T-helper 1 cell treated with Interleukin-12 subunit alpha and Interleukin-12 subunit beta and Interleukin-4 antibody, amounts not matched to agents 30 μg/mL and 1 μg/mL, for 36 hours (primary cell): ENCODE data around the gene EBF4.
"Not testable (repeated sequence)": the region's sequence is repeated elsewhere in the genome, so short reads cannot be mapped to it uniquely, and the experiment has no call there.

Experiments used
- H3K27ac Mint-ChIP-seq: one replicate; pipeline ENCODE4 v1.8.0; 2021; ENCODE audit warnings: mild to moderate bottlenecking, mixed read lengths
- H3K27me3 Mint-ChIP-seq: one replicate; pipeline ENCODE4 v1.8.0; 2021; ENCODE audit warnings: low read depth, mixed read lengths
- H3K36me3 Mint-ChIP-seq: one replicate; pipeline ENCODE4 v1.8.0; 2021; ENCODE audit warnings: low read depth, mixed read lengths
- H3K4me1 Mint-ChIP-seq: one replicate; pipeline ENCODE4 v1.8.0; 2021; ENCODE audit warnings: low read depth, mixed read lengths
- H3K4me3 Mint-ChIP-seq: one replicate; pipeline ENCODE4 v1.8.0; 2021; ENCODE audit warnings: mild to moderate bottlenecking, moderate library complexity, mixed read lengths
- H3K9me3 Mint-ChIP-seq: one replicate; pipeline ENCODE4 v1.8.0; 2021; ENCODE audit warnings: mixed read lengths

The EBF4 gene

GRCh38 chr20:2801286-2801728 is 108.7 kb downstream of the EBF4 start:
- no peaks in the 10 kb centered on the region for H3K9me3 Mint-ChIP-seq
- peak overlapping the region; percentile 15 for H3K27ac Mint-ChIP-seq
- peaks cover 3% of the 10 kb centered on the region for H3K36me3 Mint-ChIP-seq
- peak overlapping the region; percentile 75 for H3K4me3 Mint-ChIP-seq
- peaks cover 76% of the 10 kb centered on the region for H3K27me3 Mint-ChIP-seq
- peaks cover 15% of the 10 kb centered on the region for H3K4me1 Mint-ChIP-seq

DNA sequence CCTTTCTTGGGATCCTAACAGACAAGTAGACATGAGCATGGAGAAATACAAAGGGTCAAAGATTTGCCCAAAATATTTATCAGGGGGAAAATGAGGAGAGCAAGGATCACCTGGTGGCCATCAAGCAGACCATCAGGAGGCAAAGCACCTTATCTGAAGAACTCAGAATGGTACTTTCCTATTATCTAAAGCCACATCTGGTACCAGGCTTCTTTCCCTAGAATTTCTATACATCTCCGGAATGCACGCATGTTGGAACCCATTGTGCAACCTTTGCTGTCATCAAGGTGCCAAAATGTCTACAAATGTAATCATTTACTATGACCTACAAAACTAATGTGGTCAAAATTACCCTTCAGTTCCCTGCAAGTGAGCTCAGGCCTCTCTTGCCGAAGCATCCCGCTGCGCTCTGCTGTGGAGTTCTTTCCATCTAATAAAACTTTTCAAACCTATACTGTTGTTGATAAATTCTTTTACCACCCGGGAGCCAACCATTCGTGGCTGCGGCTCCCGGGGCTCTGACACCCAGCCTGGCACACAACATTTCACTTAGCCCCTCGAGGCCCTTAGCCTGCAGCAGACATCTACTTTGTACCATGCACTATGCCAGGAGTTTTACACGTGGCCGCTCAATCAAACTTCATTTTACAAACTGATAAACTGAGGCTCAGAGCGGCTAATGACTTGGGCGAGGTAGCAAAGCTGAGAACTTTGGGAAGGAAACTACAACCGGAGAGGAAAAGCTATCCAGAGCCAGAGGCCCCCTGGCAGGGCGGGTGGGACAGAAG is 111.7 kb downstream of the EBF4 start:
- H3K9me3 Mint-ChIP-seq: no peaks in the 10 kb centered on the region
- peaks cover 84% of the 10 kb centered on the region for H3K27me3 Mint-ChIP-seq
- H3K36me3 Mint-ChIP-seq: peaks cover 3% of the 10 kb centered on the region
- H3K4me3 Mint-ChIP-seq: no peak overlapping the region
- peaks cover 19% of the 10 kb centered on the region for H3K4me1 Mint-ChIP-seq
- no peak overlapping the region for H3K27ac Mint-ChIP-seq

DNA sequence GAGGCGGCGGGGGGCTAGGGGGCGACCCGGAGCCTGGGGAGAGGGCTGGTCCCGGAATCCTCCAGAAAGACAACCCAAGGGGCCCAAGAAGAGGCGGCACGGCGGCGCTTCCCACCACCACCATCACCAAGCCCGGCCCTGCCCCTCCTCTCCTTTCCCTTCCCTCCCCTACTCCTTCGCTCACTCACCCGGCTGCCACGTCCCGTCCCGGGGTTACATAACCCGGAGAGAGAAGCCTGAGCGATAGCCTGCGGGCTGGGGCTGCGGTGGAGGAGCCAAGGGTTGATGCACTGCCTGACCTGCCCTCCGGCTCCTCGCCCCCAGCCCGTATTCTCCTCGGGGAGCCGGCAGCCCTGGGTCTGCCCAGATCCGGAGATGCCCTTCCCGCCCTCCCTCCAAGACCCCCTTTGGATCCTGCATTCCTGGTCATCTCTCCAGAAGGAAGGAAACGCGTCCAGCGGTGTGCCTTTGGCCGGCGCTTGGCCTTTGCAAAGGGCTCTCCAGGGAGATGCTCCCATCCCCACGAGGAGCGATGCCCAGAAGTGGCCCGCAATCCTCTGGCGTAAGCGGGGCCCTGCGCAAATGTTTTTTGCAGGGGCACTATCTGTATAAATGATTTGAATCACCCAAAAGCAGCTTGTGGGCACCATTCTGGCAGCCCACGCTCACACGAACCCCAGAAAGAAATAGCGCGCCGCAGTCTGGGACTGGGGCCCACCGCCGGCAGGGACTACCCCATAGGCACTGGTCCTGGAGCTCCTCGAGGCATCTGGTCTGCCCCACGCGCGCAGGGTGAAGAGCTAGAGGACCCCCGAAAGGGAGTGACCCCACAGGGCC is 112.5 kb downstream of the EBF4 start:
- H3K36me3 Mint-ChIP-seq: peaks cover under 1% of the 10 kb centered on the region

DNA sequence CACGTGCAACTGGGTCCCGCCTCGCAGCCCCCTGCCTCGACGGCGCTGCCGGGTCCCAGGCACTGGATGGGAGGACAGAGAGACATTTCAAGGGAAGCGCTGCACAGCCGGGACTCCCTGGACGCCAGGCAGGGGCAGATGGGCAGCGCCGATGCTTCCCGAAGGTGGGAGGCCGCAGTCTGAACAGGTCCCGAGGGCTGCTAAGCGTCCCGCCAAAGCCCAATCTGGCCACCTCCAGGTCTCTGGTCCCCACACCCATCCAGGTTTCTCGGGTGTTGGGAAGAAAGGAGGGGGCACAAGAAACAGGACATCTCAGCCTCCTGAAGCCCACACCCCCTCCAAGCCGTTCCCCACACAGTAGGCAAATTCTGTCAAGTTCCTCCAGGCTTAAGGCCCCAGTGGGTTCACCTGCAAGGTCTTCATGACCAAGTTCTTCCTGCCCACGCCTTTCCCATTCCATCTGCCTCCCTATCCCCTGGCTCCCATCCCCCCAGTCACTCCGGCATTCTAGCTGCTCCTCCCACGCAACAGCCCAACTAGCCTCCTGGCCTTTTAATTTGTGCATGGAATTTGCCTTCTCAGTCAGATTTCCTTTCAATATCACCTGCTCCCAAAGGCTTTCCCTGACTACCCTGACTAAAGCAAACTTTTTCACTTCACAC is 113.2 kb downstream of the EBF4 start:
- Mint-ChIP-seq H3K4me1 (peaks cover 9% of the 10 kb centered on the region), H3K9me3 (no peaks in the 10 kb centered on the region), H3K27ac (no peak overlapping the region), H3K36me3 (no peaks in the 10 kb centered on the region), H3K4me3 (no peak overlapping the region), H3K27me3 (peaks cover 72% of the 10 kb centered on the region)

More for the DNA sequence above, 112.5 kb downstream of the EBF4 start:
- Mint-ChIP-seq H3K27ac (no peak overlapping the region), H3K27me3 (peaks cover 76% of the 10 kb centered on the region), H3K4me1 (peaks cover 12% of the 10 kb centered on the region), H3K9me3 (no peaks in the 10 kb centered on the region), H3K4me3 (no peak overlapping the region)

GRCh38 chr20:2806351-2806701 is 113.7 kb downstream of the EBF4 start:
- H3K4me1 Mint-ChIP-seq: peaks cover 4% of the 10 kb centered on the region
- H3K9me3 Mint-ChIP-seq: peaks cover 5% of the 10 kb centered on the region
- no peak overlapping the region for H3K27ac Mint-ChIP-seq
- H3K4me3 Mint-ChIP-seq: no peak overlapping the region
- peaks cover 72% of the 10 kb centered on the region for H3K27me3 Mint-ChIP-seq
- no peaks in the 10 kb centered on the region for H3K36me3 Mint-ChIP-seq

- Mint-ChIP-seq H3K27ac (no peak overlapping the region), H3K27me3 (peaks cover 72% of the 10 kb centered on the region), H3K4me1 (peaks cover 4% of the 10 kb centered on the region), H3K9me3 (peaks cover 9% of the 10 kb centered on the region), H3K4me3 (no peak overlapping the region), H3K36me3 (no peaks in the 10 kb centered on the region)
Observed at GRCh38 chr20:2807019-2807418, 114.4 kb downstream of the EBF4 start.

- H3K4me3 Mint-ChIP-seq, H3K36me3 Mint-ChIP-seq, H3K4me1 Mint-ChIP-seq, H3K27ac Mint-ChIP-seq: not testable (repeated sequence)
- peaks cover 15% of the 10 kb centered on the region for H3K9me3 Mint-ChIP-seq
- H3K27me3 Mint-ChIP-seq: peaks cover 71% of the 10 kb centered on the region
Observed at GRCh38 chr20:2807929-2808328, 115.3 kb downstream of the EBF4 start.

- peaks cover 20% of the 10 kb centered on the region for H3K9me3 Mint-ChIP-seq
- no peaks in the 10 kb centered on the region for H3K36me3 Mint-ChIP-seq
- no peak overlapping the region for H3K27ac Mint-ChIP-seq
- no peak overlapping the region for H3K4me3 Mint-ChIP-seq
- H3K27me3 Mint-ChIP-seq: peaks cover 69% of the 10 kb centered on the region
- peaks cover 7% of the 10 kb centered on the region for H3K4me1 Mint-ChIP-seq
Observed at GRCh38 chr20:2809690-2810089, 117.1 kb downstream of the EBF4 start.
